ENCODE results near the gene LSM12. TPM values are rescaled to one million over a fixed set of nuclear protein-coding genes. Genes with fewer than 3 reads are reported as not detected.

Gene LSM12
- total and polyA plus RNA-seq, 10 donors = 18.9 to 43.1 (median 27.9) TPM

DNA sequence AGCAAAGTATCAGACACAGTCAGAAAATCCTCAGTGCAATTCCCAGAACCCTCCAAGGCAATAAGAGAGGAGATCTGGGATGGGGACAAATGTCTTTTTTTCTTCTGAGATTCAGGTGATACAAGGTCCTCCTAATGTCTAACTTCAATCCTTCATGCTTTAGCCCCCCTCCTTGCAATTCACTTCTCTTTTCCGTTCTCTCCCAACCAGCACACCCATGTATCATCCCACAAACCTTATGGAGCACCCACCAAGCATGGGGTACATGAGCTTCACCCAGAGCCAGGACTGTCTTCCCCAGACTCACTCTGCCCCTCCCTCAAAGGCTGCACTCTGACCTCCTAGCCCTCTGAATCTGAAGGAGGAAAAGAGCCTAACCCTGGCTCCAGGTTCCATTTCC, 46.9 kb upstream of the LSM12 start:
- Histone ChIP-seq H3K4me1 (peaks cover 53 to 100% (median 78%) of the 10 kb centered on the region in 6 donors), H3K27me3 (replicated peaks in 1 of 7) (no peaks in the 10 kb centered on the region), H3K36me3 (peaks cover 0 to 63% (median 15%) of the 10 kb centered on the region in 6 donors), H3K9me3 (no peaks in the 10 kb centered on the region), H3K27ac (peak overlapping the region in 5 of 8 donors; percentile 31 to 81 (median 78)), H3K4me3 (no peak overlapping the region)
- 27 to 70% (median 69%) methylated on average over 1 of the region's 1 CpG for WGBS, 5 donors
- intact Hi-C loops (cut with DNase I; ENCODE audit: low total_unique reads) = no loop called here
- TF ChIP-seq POLR2A (IDR thresholded peaks at IDR 0.05) = no peak
- TF ChIP-seq, protein P1, sequence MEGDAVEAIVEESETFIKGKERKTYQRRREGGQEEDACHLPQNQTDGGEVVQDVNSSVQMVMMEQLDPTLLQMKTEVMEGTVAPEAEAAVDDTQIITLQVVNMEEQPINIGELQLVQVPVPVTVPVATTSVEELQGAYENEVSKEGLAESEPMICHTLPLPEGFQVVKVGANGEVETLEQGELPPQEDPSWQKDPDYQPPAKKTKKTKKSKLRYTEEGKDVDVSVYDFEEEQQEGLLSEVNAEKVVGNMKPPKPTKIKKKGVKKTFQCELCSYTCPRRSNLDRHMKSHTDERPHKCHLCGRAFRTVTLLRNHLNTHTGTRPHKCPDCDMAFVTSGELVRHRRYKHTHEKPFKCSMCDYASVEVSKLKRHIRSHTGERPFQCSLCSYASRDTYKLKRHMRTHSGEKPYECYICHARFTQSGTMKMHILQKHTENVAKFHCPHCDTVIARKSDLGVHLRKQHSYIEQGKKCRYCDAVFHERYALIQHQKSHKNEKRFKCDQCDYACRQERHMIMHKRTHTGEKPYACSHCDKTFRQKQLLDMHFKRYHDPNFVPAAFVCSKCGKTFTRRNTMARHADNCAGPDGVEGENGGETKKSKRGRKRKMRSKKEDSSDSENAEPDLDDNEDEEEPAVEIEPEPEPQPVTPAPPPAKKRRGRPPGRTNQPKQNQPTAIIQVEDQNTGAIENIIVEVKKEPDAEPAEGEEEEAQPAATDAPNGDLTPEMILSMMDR (IDR thresholded peaks at IDR 0.05 in 8 of 11, conservative IDR thresholded peaks at IDR 0.05 in 3 of 11) = no peak
- no peak for TF ChIP-seq POLR2AphosphoS5 (IDR thresholded peaks at IDR 0.05)
- DNase-seq = no peak

DNA sequence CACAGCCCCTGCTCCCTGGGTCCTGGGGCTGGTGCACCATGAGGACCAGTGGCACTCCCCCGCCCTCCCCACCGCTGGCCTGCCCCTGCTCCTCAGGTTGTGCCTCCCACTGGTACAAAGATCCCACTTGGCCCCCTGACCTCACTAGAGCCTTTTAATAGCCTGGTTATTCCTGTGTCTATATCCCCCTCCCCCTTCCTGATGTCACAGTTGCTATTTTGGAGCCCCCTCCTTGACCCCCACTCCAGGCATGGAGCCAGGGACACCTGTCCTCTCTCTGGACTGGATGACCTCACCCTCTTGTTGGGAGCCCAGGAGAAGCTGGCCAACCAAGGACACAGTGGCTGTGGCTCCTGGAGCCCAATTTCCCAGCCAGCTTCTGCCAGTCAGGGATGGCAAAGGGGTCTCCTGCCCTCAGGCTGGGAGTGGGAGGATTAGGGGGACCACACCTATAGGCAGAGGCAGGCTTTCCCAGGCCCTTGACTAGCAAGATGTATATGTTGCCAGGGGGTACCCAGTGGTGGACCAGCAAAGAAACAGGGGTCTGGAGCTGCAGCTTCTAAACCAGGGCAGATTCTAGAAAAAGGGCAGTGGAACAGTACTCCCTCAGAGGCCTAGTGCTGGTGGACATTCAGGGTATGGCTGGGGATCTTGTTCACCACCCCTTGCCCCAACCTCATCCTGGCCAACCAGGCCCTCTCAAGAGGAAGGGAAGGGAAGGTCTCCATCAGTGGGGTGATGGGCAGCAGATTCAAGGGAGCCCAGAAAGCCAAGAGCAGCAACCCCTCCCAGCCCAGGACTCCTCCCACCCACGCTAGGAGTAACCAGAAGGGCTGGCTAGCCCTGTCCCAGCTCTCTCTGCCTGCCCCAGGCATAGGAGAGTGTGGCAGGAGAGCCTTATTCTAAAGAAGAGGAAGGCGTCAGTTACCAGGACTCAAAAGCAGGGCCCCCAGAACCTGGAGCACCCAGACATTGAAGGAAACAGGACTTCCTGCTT, 46.1 kb upstream of the LSM12 start:
- Histone ChIP-seq H3K4me3 (no peak overlapping the region), H3K27ac (peak overlapping the region in 6 of 8 donors; percentile 32 to 86 (median 78)), H3K4me1 (peaks cover 55 to 100% (median 83%) of the 10 kb centered on the region in 6 donors), H3K27me3 (replicated peaks in 1 of 7) (no peaks in the 10 kb centered on the region), H3K36me3 (peaks cover 0 to 68% (median 15%) of the 10 kb centered on the region in 6 donors), H3K9me3 (no peaks in the 10 kb centered on the region)
- 59 to 87% (median 73%) methylated on average over 4 of the region's 4 CpGs for WGBS, 5 donors
- DNase-seq = no peak
- intact Hi-C loops (cut with DNase I; ENCODE audit: low total_unique reads) = no loop called here
- no peak for TF ChIP-seq POLR2AphosphoS5 (IDR thresholded peaks at IDR 0.05)
- TF ChIP-seq, protein P1 (IDR thresholded peaks at IDR 0.05 in 8 of 11, conservative IDR thresholded peaks at IDR 0.05 in 3 of 11) = no peak
- TF ChIP-seq POLR2A (IDR thresholded peaks at IDR 0.05) = no peak

DNA sequence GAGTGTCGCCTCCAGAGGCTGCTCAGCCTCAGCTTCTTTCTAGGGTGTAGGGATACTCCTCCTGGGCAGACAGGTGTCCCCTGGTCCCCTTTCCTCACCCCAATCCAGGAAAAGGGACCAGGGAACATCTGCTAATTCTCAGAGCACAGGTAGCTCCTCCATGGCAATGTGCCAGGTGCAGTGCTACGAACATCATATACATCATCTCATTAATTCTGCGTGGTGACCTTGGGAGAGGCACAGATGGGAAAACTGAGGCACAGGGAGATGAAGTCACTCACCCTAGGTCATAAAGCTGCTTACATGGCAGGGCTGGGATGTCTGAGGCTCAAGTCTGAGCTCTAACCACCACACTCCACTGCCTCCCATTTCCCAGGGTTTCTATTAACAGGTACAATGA, 45.3 kb upstream of the LSM12 start:
- Histone ChIP-seq H3K9me3 (no peaks in the 10 kb centered on the region), H3K27ac (peak overlapping the region in 7 of 8 donors; percentile 23 to 86 (median 78)), H3K4me1 (peaks cover 55 to 100% (median 83%) of the 10 kb centered on the region in 6 donors), H3K36me3 (peaks cover 0 to 62% (median 14%) of the 10 kb centered on the region in 6 donors), H3K4me3 (peak overlapping the region in 1 of 8 donors; percentile 57), H3K27me3 (replicated peaks in 1 of 7) (no peaks in the 10 kb centered on the region)
- intact Hi-C loops (cut with DNase I; ENCODE audit: low total_unique reads) = no loop called here
- WGBS, 5 donors = 68 to 83% (median 74%) methylated on average over 2 to 3 of the region's 3 CpGs
- no peak for DNase-seq
- TF ChIP-seq, protein P1 (IDR thresholded peaks at IDR 0.05 in 8 of 11, conservative IDR thresholded peaks at IDR 0.05 in 3 of 11) = no peak
- TF ChIP-seq POLR2AphosphoS5 (IDR thresholded peaks at IDR 0.05) (no peak), POLR2A (IDR thresholded peaks at IDR 0.05) (no peak)

Measured in spleen (tissue), 11 donors.